Measurements from ENCODE around the gene NDEL1.

The NDEL1 gene

GRCh38 chr17:8481703-8482102 lies 46.0 kb downstream of the NDEL1 start:
- H3K4me3 Mint-ChIP-seq = no peak overlapping the region
- no peaks in the 10 kb centered on the region for H3K27me3 Mint-ChIP-seq (ENCODE audit: low read depth)
- peaks cover 10% of the 10 kb centered on the region for H3K9me3 Mint-ChIP-seq
- TF ChIP-seq CTCF (IDR thresholded peaks at IDR 0.05; ENCODE audit: unreplicated experiment in 3 of 3) = no peak
- H3K4me1 Mint-ChIP-seq = no peaks in the 10 kb centered on the region
- peaks cover 89% of the 10 kb centered on the region for H3K36me3 Mint-ChIP-seq (ENCODE audit: low read depth)
- no peak overlapping the region for H3K27ac Mint-ChIP-seq

- Mint-ChIP-seq H3K9me3 (peaks cover 10% of the 10 kb centered on the region), H3K4me1 (no peaks in the 10 kb centered on the region), H3K27me3 (ENCODE audit: low read depth) (no peaks in the 10 kb centered on the region), H3K27ac (no peak overlapping the region), H3K36me3 (ENCODE audit: low read depth) (peaks cover 94% of the 10 kb centered on the region), H3K4me3 (no peak overlapping the region)
- no peak for TF ChIP-seq CTCF (IDR thresholded peaks at IDR 0.05; ENCODE audit: unreplicated experiment in 3 of 3)
Observed at GRCh38 chr17:8482546-8482945, 46.9 kb downstream of the NDEL1 start.

GRCh38 chr17:8484465-8484864 lies 48.8 kb downstream of the NDEL1 start:
- H3K27ac Mint-ChIP-seq = no peak overlapping the region
- TF ChIP-seq CTCF (IDR thresholded peaks at IDR 0.05; ENCODE audit: unreplicated experiment in 3 of 3) = no peak
- peaks cover 94% of the 10 kb centered on the region for H3K36me3 Mint-ChIP-seq (ENCODE audit: low read depth)
- peaks cover 10% of the 10 kb centered on the region for H3K9me3 Mint-ChIP-seq
- no peaks in the 10 kb centered on the region for H3K4me1 Mint-ChIP-seq
- no peak overlapping the region for H3K4me3 Mint-ChIP-seq
- no peaks in the 10 kb centered on the region for H3K27me3 Mint-ChIP-seq (ENCODE audit: low read depth)

- Mint-ChIP-seq H3K4me3 (no peak overlapping the region), H3K36me3 (ENCODE audit: low read depth) (peaks cover 96% of the 10 kb centered on the region), H3K4me1 (no peaks in the 10 kb centered on the region), H3K27me3 (ENCODE audit: low read depth) (no peaks in the 10 kb centered on the region), H3K27ac (no peak overlapping the region), H3K9me3 (peaks cover 10% of the 10 kb centered on the region)
- TF ChIP-seq CTCF (IDR thresholded peaks at IDR 0.05; ENCODE audit: unreplicated experiment in 3 of 3) = no peak
Observed at GRCh38 chr17:8485491-8485890, 49.8 kb downstream of the NDEL1 start.

- Mint-ChIP-seq H3K4me1 (no peaks in the 10 kb centered on the region), H3K27me3 (ENCODE audit: low read depth) (no peaks in the 10 kb centered on the region), H3K4me3 (no peak overlapping the region), H3K27ac (no peak overlapping the region), H3K9me3 (peaks cover 10% of the 10 kb centered on the region), H3K36me3 (ENCODE audit: low read depth) (peaks cover 96% of the 10 kb centered on the region)
- no peak for TF ChIP-seq CTCF (IDR thresholded peaks at IDR 0.05; ENCODE audit: unreplicated experiment in 3 of 3)
Observed at GRCh38 chr17:8487130-8487645, 51.5 kb downstream of the NDEL1 start.

GRCh38 chr17:8487743-8488142 lies 52.1 kb downstream of the NDEL1 start:
- Mint-ChIP-seq H3K27ac (no peak overlapping the region), H3K9me3 (peaks cover 10% of the 10 kb centered on the region), H3K4me1 (no peaks in the 10 kb centered on the region), H3K27me3 (ENCODE audit: low read depth) (no peaks in the 10 kb centered on the region), H3K4me3 (no peak overlapping the region), H3K36me3 (ENCODE audit: low read depth) (peaks cover 96% of the 10 kb centered on the region)
- no peak for TF ChIP-seq CTCF (IDR thresholded peaks at IDR 0.05; ENCODE audit: unreplicated experiment in 3 of 3)
